Spleen (tissue), 7 donors: Measurements from ENCODE around the gene CHRND.

Experiments
- POLR2A ChIP-seq, 3 donors: fragments of 450-650 bp; IDR thresholded peaks; one replicate each; pipeline ENCODE4 v1.5.1; 2017; ENCODE audit warnings: antibody characterized with exemption in 3 of 3, mild to moderate bottlenecking in 1 of 3
- POLR2AphosphoS5 ChIP-seq, 3 donors: sonication (generic); formaldehyde crosslinking; IDR thresholded peaks; one replicate each; pipeline ENCODE4 v1.5.1; 2017; ENCODE audit warnings: antibody characterized with exemption in 3 of 3
- TF ChIP-seq, protein P1 (sequence below), 11 experiments: fragments of 200-600 bp in 7 of 11; fragments of 450-650 bp in 4 of 11; sonication (generic) in 4 of 11; IDR thresholded peaks in 8 of 11; conservative IDR thresholded peaks in 3 of 11; 1 replicate in 7 of 11; 2 replicates in 4 of 11; pipeline versions ENCODE4 v1.4.0 to v1.8.0; 2016 to 2021; ENCODE audit warnings: antibody characterized with exemption in 11 of 11, inconsistent platforms in 4 of 11, mild to moderate bottlenecking in 1 of 11
- donor health status: DM: no; HTN: no; CAD: no; lungs with moderate emphysema.
- donor health status: DM: no; HTN: no; CAD: no.
- donor health status: DM: no; HTN: no; CAD: no.

- TF ChIP-seq, protein P1, sequence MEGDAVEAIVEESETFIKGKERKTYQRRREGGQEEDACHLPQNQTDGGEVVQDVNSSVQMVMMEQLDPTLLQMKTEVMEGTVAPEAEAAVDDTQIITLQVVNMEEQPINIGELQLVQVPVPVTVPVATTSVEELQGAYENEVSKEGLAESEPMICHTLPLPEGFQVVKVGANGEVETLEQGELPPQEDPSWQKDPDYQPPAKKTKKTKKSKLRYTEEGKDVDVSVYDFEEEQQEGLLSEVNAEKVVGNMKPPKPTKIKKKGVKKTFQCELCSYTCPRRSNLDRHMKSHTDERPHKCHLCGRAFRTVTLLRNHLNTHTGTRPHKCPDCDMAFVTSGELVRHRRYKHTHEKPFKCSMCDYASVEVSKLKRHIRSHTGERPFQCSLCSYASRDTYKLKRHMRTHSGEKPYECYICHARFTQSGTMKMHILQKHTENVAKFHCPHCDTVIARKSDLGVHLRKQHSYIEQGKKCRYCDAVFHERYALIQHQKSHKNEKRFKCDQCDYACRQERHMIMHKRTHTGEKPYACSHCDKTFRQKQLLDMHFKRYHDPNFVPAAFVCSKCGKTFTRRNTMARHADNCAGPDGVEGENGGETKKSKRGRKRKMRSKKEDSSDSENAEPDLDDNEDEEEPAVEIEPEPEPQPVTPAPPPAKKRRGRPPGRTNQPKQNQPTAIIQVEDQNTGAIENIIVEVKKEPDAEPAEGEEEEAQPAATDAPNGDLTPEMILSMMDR (IDR thresholded peaks at IDR 0.05 in 8 of 11, conservative IDR thresholded peaks at IDR 0.05 in 3 of 11), result no peak
- TF ChIP-seq POLR2A (IDR thresholded peaks at IDR 0.05) (no peak), POLR2AphosphoS5 (IDR thresholded peaks at IDR 0.05) (no peak)
Observed at GRCh38 chr2:232502511-232502910, 23.4 kb upstream of the CHRND start.
